ENCODE measurements around the gene CPNE9. TPM values are rescaled to one million over a fixed set of nuclear protein-coding genes. Genes with fewer than 3 reads are reported as not detected.
A peak's percentile ranks its signal among the peaks of the same experiment; 100 is the strongest.
"Not testable (repeated sequence)": the region's sequence is repeated elsewhere in the genome, so short reads cannot be mapped to it uniquely, and the experiment has no call there.

Gene CPNE9
- total RNA-seq, 1 donor from 2014 or later = not detected

DNA sequence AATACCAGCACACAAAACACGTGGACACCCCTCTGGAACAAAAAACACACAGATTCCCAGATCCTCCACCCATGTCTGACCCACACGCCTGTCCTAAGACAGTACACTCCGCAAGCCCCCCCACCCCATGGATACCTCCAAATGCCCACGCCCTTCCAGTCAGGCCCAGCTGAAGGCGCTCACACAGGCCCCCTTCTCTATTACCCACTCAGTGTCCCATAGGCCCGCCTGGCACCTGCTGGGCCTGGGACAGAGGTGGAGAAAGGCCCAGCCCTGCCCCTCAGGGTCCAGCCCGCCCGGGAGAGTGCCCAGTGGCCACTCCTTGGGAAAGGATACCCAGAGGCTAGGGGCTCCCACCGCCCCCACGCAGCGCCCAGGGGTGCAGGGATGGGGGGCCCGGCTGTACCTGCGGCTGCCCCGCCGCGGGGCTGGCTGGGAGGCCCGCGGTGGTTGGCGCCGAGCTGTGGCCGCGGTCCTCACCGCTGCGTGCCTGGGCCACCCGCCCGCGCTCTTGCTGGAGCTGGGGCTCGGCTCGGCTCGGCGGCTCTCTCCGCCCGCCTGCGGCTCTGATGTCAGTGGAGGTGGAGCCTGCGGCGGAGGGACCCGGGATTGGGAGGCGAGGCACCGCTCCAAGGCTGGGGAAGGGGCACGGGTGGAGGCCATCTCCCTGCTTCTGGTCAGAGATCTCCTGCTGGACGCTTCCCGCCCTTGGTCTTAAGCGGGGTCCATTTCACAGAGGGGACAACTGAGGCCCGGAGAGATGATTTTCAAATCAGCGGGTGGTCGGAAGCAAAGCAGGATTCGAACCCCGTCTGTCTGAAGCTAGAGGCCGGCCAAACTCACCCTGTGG is 66.0 kb downstream of the CPNE9 start, which contains the start of gene CAMK1:
Gene CAMK1 (minus strand): TSS at position 522 of the 850 bp plus-strand sequence. CDS start 2,198 bp downstream, outside the sequence.
- peaks cover 39% of the 10 kb centered on the region for H3K4me1 Mint-ChIP-seq (ENCODE audit: low read depth)

DNA sequence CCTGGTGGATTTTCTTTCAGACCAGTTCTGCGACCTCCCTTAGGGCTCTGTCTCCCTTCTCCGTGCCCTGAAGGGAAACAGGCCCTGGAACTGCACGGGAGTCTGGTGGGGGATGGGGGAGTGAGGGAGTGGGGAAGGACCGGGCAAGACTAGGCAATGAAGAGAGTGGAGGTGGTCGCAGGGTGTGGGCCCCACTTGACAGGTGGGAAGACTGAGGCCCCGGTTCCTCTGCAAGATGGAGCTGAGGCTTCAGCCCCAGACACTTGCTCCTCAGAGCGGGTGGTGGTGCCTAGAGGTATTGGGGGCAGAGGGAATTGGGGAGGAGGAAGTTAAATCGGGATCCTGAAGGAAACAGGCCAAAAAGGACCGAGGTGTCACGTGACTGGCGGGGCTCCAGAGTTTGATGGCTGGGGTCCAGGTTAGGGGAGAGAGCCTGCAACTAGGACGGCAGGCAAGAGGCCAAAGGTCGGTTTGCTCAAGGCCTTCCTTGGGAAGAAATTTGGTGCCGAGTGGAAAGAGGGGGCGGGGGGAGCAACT is 66.7 kb downstream of the CPNE9 start:
- Mint-ChIP-seq H3K9me3 (ENCODE audit: low read depth) (no peaks in the 10 kb centered on the region), H3K4me3 (ENCODE audit: unreplicated experiment) (peak overlapping the region; percentile 82), H3K36me3 (ENCODE audit: low read depth) (peaks cover 2% of the 10 kb centered on the region), H3K27ac (ENCODE audit: unreplicated experiment) (peak overlapping the region; percentile 65), H3K27me3 (ENCODE audit: low read depth) (no peaks in the 10 kb centered on the region), H3K4me1 (ENCODE audit: low read depth) (peaks cover 39% of the 10 kb centered on the region)
- TF ChIP-seq, protein P1, sequence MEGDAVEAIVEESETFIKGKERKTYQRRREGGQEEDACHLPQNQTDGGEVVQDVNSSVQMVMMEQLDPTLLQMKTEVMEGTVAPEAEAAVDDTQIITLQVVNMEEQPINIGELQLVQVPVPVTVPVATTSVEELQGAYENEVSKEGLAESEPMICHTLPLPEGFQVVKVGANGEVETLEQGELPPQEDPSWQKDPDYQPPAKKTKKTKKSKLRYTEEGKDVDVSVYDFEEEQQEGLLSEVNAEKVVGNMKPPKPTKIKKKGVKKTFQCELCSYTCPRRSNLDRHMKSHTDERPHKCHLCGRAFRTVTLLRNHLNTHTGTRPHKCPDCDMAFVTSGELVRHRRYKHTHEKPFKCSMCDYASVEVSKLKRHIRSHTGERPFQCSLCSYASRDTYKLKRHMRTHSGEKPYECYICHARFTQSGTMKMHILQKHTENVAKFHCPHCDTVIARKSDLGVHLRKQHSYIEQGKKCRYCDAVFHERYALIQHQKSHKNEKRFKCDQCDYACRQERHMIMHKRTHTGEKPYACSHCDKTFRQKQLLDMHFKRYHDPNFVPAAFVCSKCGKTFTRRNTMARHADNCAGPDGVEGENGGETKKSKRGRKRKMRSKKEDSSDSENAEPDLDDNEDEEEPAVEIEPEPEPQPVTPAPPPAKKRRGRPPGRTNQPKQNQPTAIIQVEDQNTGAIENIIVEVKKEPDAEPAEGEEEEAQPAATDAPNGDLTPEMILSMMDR (IDR thresholded peaks at IDR 0.05) = no peak
- DNase-seq (ENCODE audit: low spot score) = no peak

More for the DNA sequence above, 66.0 kb downstream of the CPNE9 start, which contains the start of gene CAMK1:
- Mint-ChIP-seq H3K36me3 (ENCODE audit: low read depth) (peaks cover 4% of the 10 kb centered on the region), H3K27ac (ENCODE audit: unreplicated experiment) (peak within 1 kb of the TSS; percentile 65), H3K4me3 (ENCODE audit: unreplicated experiment) (peak within 1 kb of the TSS; percentile 82), H3K9me3 (ENCODE audit: low read depth) (no peaks in the 10 kb centered on the region), H3K27me3 (ENCODE audit: low read depth) (no peaks in the 10 kb centered on the region)
- TF ChIP-seq, protein P1 (IDR thresholded peaks at IDR 0.05) = peak; percentile 11
- DNase-seq (ENCODE audit: low spot score) = no peak

DNA sequence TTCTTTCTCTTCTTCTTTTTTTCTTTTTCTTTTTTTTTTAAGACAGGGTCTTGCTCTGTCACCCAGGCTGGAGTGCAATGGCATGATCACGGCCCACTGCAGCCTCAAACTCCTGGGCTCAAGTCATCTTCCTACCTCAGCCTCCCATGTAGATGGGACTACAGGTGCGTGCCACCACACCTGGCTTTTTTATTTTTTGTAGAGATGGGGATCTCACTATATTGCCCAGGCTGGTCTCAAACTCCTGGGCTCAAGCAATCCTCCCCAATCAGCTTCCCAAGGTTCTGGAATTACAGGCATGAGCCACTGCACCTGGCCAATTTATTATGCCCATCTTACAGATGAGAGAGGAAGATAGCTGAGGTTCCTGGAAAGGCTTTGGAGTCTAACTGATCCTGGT is 67.4 kb downstream of the CPNE9 start:
- H3K36me3 Mint-ChIP-seq (ENCODE audit: low read depth); H3K27me3 Mint-ChIP-seq (ENCODE audit: low read depth); H3K9me3 Mint-ChIP-seq (ENCODE audit: low read depth); DNase-seq (ENCODE audit: low spot score): not testable (repeated sequence)
- H3K4me1 Mint-ChIP-seq (ENCODE audit: low read depth) = peaks cover 39% of the 10 kb centered on the region
- H3K4me3 Mint-ChIP-seq (ENCODE audit: unreplicated experiment) = peak overlapping the region; percentile 82
- peak overlapping the region; percentile 68 for H3K27ac Mint-ChIP-seq (ENCODE audit: unreplicated experiment)

DNA sequence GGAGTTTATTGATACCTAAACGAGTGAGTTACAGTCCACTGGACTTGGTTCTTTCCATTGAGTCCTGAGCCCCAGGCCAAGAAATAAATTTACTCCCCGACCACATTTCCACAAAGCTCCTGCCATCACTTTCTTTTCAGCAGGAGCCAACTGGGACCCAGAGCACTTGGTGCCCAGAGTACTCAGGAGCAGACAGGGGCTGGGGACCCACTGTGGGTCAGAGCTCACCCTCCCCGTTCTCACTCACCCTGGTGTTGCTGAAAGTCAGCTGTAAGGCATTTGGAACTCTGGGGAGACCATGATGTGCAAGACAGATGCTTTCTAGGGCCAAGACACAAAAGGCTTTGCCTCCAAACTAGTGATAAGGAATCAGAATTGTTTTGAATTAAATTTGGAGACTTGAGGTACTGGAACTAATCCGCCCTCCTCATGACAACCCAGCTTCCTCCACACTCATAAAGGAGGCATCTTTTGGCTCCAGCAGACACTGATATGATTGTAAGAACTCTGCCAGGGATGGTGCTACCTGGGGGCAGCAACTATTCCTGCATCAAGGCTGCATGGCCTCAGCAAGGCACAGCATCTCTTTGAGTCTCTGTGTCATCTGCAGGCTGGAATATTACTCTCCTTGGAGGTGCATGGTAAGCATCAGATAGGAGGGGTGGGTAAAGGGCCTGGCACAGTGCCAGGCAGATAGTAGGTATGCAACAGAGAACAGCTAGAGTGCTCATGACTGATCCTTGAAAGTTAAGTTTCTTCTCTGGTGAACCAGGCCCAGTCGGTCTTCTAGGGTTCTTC is 73.5 kb downstream of the CPNE9 start:
- TF ChIP-seq, protein P1 (IDR thresholded peaks at IDR 0.05) = no peak
- Mint-ChIP-seq H3K4me1 (ENCODE audit: low read depth) (peaks cover 11% of the 10 kb centered on the region), H3K27ac (ENCODE audit: unreplicated experiment) (no peak overlapping the region), H3K9me3 (ENCODE audit: low read depth) (no peaks in the 10 kb centered on the region), H3K4me3 (ENCODE audit: unreplicated experiment) (no peak overlapping the region), H3K27me3 (ENCODE audit: low read depth) (no peaks in the 10 kb centered on the region), H3K36me3 (ENCODE audit: low read depth) (peaks cover 7% of the 10 kb centered on the region)
- DNase-seq (ENCODE audit: low spot score) = no peak

DNA sequence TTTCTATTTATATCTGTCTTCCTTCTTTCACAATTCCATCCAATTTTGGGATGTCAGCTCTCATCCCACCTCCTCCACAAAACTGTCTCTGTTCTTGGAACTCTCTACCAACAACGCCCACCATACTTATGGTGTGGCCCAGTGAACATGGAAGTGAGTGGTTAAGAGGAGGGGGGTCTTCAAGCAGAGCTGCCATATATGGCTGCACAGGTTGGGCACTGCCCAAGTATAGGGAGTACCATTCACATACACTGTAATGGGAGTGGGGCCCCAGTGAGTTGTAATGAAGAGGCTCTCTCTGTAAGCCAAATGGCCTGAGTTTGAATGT is 74.0 kb downstream of the CPNE9 start:
- TF ChIP-seq, protein P1 (IDR thresholded peaks at IDR 0.05) = no peak
- DNase-seq (ENCODE audit: low spot score) = no peak
- Mint-ChIP-seq H3K4me3 (ENCODE audit: unreplicated experiment) (no peak overlapping the region), H3K36me3 (ENCODE audit: low read depth) (peaks cover 10% of the 10 kb centered on the region), H3K27me3 (ENCODE audit: low read depth) (no peaks in the 10 kb centered on the region), H3K9me3 (ENCODE audit: low read depth) (no peaks in the 10 kb centered on the region), H3K27ac (ENCODE audit: unreplicated experiment) (peak overlapping the region; percentile 7), H3K4me1 (ENCODE audit: low read depth) (peaks cover 11% of the 10 kb centered on the region)
